ENCODE results near the gene ELF4. TPM values are rescaled to one million over a fixed set of nuclear protein-coding genes. Genes with fewer than 3 reads are reported as not detected.

The ELF4 gene
- total and polyA plus RNA-seq, 2 of the 4 experiments (the other 2 are of a cell fraction), result 10.9 to 19.0 TPM

Other genes starting within 250 kb of the ELF4 start
- gene UTP14A, start 204.3 kb downstream of the ELF4 start, total RNA-seq (2012; rRNA removed), result 15.2 and 25.3 TPM in 2 replicates
- 11.7 and 13.8 TPM in 2 replicates for gene UTP14A, start 204.3 kb downstream of the ELF4 start, polyA plus RNA-seq (2012; rRNA removed)
- 0.28 and 0.54 TPM in 2 replicates for gene BCORL1, start 127.9 kb downstream of the ELF4 start, total RNA-seq (2012; rRNA removed)
- 1.6 and 2.1 TPM in 2 replicates for gene BCORL1, start 127.9 kb downstream of the ELF4 start, polyA plus RNA-seq (2012; rRNA removed)
- 22.0 and 31.1 TPM in 2 replicates for gene AIFM1, start 55.3 kb upstream of the ELF4 start, total RNA-seq (2012; rRNA removed)
- 25.0 and 27.4 TPM in 2 replicates for gene AIFM1, start 55.3 kb upstream of the ELF4 start, polyA plus RNA-seq (2012; rRNA removed)
- 0.83 and 1.6 TPM in 2 replicates for gene RAB33A, start 61.5 kb upstream of the ELF4 start, total RNA-seq (2012; rRNA removed)
- 1.4 and 1.8 TPM in 2 replicates for gene RAB33A, start 61.5 kb upstream of the ELF4 start, polyA plus RNA-seq (2012; rRNA removed)
- 4.5 and 6.1 TPM in 2 replicates for gene ZNF280C, start 158.4 kb upstream of the ELF4 start, total RNA-seq (2012; rRNA removed)
- gene ZNF280C, start 158.4 kb upstream of the ELF4 start, polyA plus RNA-seq (2012; rRNA removed), result 2.3 and 3.1 TPM in 2 replicates
- gene SLC25A14, start 229.4 kb upstream of the ELF4 start, total RNA-seq (2012; rRNA removed), result 13.8 and 17.2 TPM in 2 replicates
- gene SLC25A14, start 229.4 kb upstream of the ELF4 start, polyA plus RNA-seq (2012; rRNA removed), result 9.7 and 13.8 TPM in 2 replicates